ENCODE results near the gene NRF1.

- no peak for TF ChIP-seq SP1 (IDR thresholded peaks at IDR 0.05)
- no peak for TF ChIP-seq ARNT (IDR thresholded peaks at IDR 0.05)
- no peak for TF ChIP-seq BHLHE40 (IDR thresholded peaks at IDR 0.05; ENCODE audit: borderline replicate concordance)
- no peak for TF ChIP-seq ZNF384 (IDR thresholded peaks at IDR 0.05)
- no peak for TF ChIP-seq FOXM1 (IDR thresholded peaks at IDR 0.05; ENCODE audit: borderline replicate concordance)
- TF ChIP-seq TARDBP (IDR thresholded peaks at IDR 0.05) = no peak
- no peak for TF ChIP-seq CTBP1 (IDR thresholded peaks at IDR 0.05; ENCODE audit: borderline replicate concordance)
- TF ChIP-seq SUZ12 (IDR thresholded peaks at IDR 0.05) = no peak
- TF ChIP-seq NFRKB (IDR thresholded peaks at IDR 0.05) = no peak
- no peak for TF ChIP-seq L3MBTL2 (conservative IDR thresholded peaks at IDR 0.05)
- TF ChIP-seq LEF1 (IDR thresholded peaks at IDR 0.05; ENCODE audit: borderline replicate concordance) = no peak
- TF ChIP-seq PKNOX1 (IDR thresholded peaks at IDR 0.05) = no peak
Observed at GRCh38 chr7:129630341-129630740, 18.8 kb downstream of the NRF1 start.

All from HEK293T (cell line).